GM23338 (cell line): ENCODE data around the gene RYR3. TPM values are rescaled to one million over a fixed set of nuclear protein-coding genes. Genes with fewer than 3 reads are reported as not detected.

ENCODE experiments used
- CTCF ChIP-seq, 2 experiments: fragments of 200-600 bp in 1 of 2; sonication (generic) in 1 of 2; conservative IDR thresholded peaks; 2 replicates each; pipeline versions ENCODE4 v1.5.1 to v1.6.1; 2016 to 2017; ENCODE audit warnings: antibody characterized with exemption in 2 of 2, low read depth in 2 of 2, mild to moderate bottlenecking in 2 of 2, moderate library complexity in 1 of 2
- EZH2phosphoT487 ChIP-seq: fragments of 200-600 bp; sonication (generic); IDR thresholded peaks from one replicate; pipeline ENCODE4 v1.8.1; 2018; ENCODE audit warnings: antibody characterized with exemption; ENCODE audit not compliant: unreplicated experiment
- JUNB ChIP-seq: IDR thresholded peaks from one replicate; pipeline ENCODE4 v1.6.1; 2016; ENCODE audit warnings: antibody characterized with exemption; ENCODE audit not compliant: unreplicated experiment
- POLR2AphosphoS5 ChIP-seq: IDR thresholded peaks from 2 replicates; pipeline ENCODE4 v1.6.1; 2016; ENCODE audit warnings: antibody characterized with exemption, low read depth
- REST ChIP-seq: IDR thresholded peaks from one replicate; pipeline ENCODE4 v1.6.1; 2018; ENCODE audit warnings: antibody characterized with exemption; ENCODE audit not compliant: unreplicated experiment
- ZNF114 ChIP-seq: fragments of 250-450 bp; sonication (Bioruptor Pico); IDR thresholded peaks from 2 replicates; pipeline ENCODE4 v1.5.0; 2020; ENCODE audit warnings: mild to moderate bottlenecking, moderate library complexity
- ZNF462 ChIP-seq: fragments of 250-450 bp; sonication (Bioruptor Pico); IDR thresholded peaks from 2 replicates; pipeline ENCODE4 v1.5.0; 2020; ENCODE audit warnings: mild to moderate bottlenecking, moderate library complexity
- polyA plus RNA-seq: library from polyadenylated mRNA; unstranded; fragments of >200 nt; fragmentation: Nextera tagmentation; extraction: Ambion mirVana; gene quantifications from 2 replicates; pipeline ENCODE4 v1.2.1, GENCODE V29; 2016
- total RNA-seq: library from RNA; depleted of rRNA; stranded (reverse); fragments of >200 nt; shearing (Covaris generic); gene quantifications from 2 replicates; pipeline ENCODE4 v1.2.3, GENCODE V29; 2014

RYR3 gene
- total and polyA plus RNA-seq, 2 experiments from 2014 or later: 1.1 to 1.2 TPM

- no peak for TF ChIP-seq ZNF462 (CRISPR knock-in tag)
- no peak for TF ChIP-seq CTCF (conservative IDR thresholded peaks at IDR 0.05; ENCODE audit: low read depth in 2 of 2)
- TF ChIP-seq POLR2AphosphoS5: no peak
- no peak for TF ChIP-seq JUNB
- no peak for TF ChIP-seq ZNF114 (CRISPR knock-in tag)
- no peak for TF ChIP-seq REST
- no peak for TF ChIP-seq EZH2phosphoT487
Measured at GRCh38 chr15:33298631-33299030, 12.1 kb upstream of the RYR3 start (continued).
